ENCODE results near the gene MCM3AP. TPM values are rescaled to one million over a fixed set of nuclear protein-coding genes. Genes with fewer than 3 reads are reported as not detected.

MCM3AP gene
- total RNA-seq = 60.7 and 64.4 TPM in 2 replicates

GRCh38 chr21:46285206-46285661 is at the start of gene MCM3AP:
Gene MCM3AP (minus strand): TSS chr21:46285611. CDS start chr21:46285286, 325 bp downstream.

GRCh38 chr21:46323710-46324389 is 38.4 kb upstream of the MCM3AP start, which contains the start of the genes C21orf58 and PCNT:
Gene C21orf58 (minus strand): TSS chr21:46323870. CDS start chr21:46322738, 1,132 bp downstream.
Gene PCNT (plus strand): TSS chr21:46324156. CDS start chr21:46324229, 73 bp downstream.

GRCh38 chr21:46285761-46286647 is 593 bp upstream of the MCM3AP start, which contains the start of gene YBEY:
Gene YBEY (plus strand): TSS chr21:46286342. CDS start chr21:46286914, 572 bp downstream.

GRCh38 chr21:46228345-46229051 is 56.9 kb downstream of the MCM3AP start, which contains the start of gene LSS:
Gene LSS (minus strand): TSS chr21:46228774. CDS start chr21:46228745, 29 bp downstream.

Other genes with a start within 250 kb of the MCM3AP start
- gene COL6A2, start 187.5 kb downstream of the MCM3AP start, total RNA-seq = 0.43 and 58.6 TPM in 2 replicates
- 0.48 TPM in 1 of 2 replicates, not detected in the other for gene FTCD, start 130.0 kb downstream of the MCM3AP start, total RNA-seq
- 2.4 and 3.4 TPM in 2 replicates for gene SPATC1L, start 101.2 kb downstream of the MCM3AP start, total RNA-seq
- 42.4 and 66.3 TPM in 2 replicates for gene LSS, start 56.8 kb downstream of the MCM3AP start, total RNA-seq
- gene YBEY, start 731 bp upstream of the MCM3AP start, total RNA-seq = 12.3 and 15.8 TPM in 2 replicates
- 0.85 and 2.2 TPM in 2 replicates for gene C21orf58, start 38.3 kb upstream of the MCM3AP start, total RNA-seq
- 10.4 and 11.1 TPM in 2 replicates for gene PCNT, start 38.5 kb upstream of the MCM3AP start, total RNA-seq
- gene DIP2A, start 173.3 kb upstream of the MCM3AP start, total RNA-seq = 21.4 and 24.9 TPM in 2 replicates

All from tracheal epithelial cell (primary cell).